Osteoblast (primary cell): ENCODE measurements around the gene ATP5F1E. TPM values are rescaled to one million over a fixed set of nuclear protein-coding genes. Genes with fewer than 3 reads are reported as not detected.

Experiments
- DNase-seq: peaks from one replicate; pipeline ENCODE4 v3.0.0; 2011; ENCODE audit warnings: low spot score, mixed read lengths; ENCODE audit not compliant: insufficient read length; ENCODE audit errors: missing footprints
- H2AFZ ChIP-seq: 2 replicates; pipeline ENCODE4 v1.6.0; 2011; ENCODE audit warnings: mild to moderate bottlenecking, low read length
- H3K27ac ChIP-seq: 2 replicates; pipeline ENCODE4 v1.5.1; 2011; ENCODE audit warnings: mild to moderate bottlenecking, low read depth, low read length, moderate library complexity
- H3K27me3 ChIP-seq: 2 replicates; pipeline ENCODE4 v1.6.0; 2012; ENCODE audit warnings: mild to moderate bottlenecking, control low read depth, inconsistent platforms, low read length, moderate library complexity; ENCODE audit not compliant: insufficient read depth
- H3K36me3 ChIP-seq: 2 replicates; pipeline ENCODE4 v1.5.1; 2011; ENCODE audit warnings: mild to moderate bottlenecking, low read length, control low read depth, moderate library complexity; ENCODE audit not compliant: insufficient read depth
- H3K4me1 ChIP-seq: 2 replicates; pipeline ENCODE4 v1.5.1; 2011; ENCODE audit warnings: mild to moderate bottlenecking, low read length, control low read depth, moderate library complexity; ENCODE audit not compliant: insufficient read depth
- H3K4me2 ChIP-seq: 2 replicates; pipeline ENCODE4 v1.6.0; 2011; ENCODE audit warnings: mild to moderate bottlenecking, low read length; ENCODE audit not compliant: insufficient read depth
- H3K4me3 ChIP-seq: fragments of 200-600 bp; sonication (generic); 3 replicates; pipeline ENCODE4 v1.5.1; 2012; ENCODE audit warnings: mild to moderate bottlenecking, low read length, inconsistent platforms; ENCODE audit not compliant: insufficient read depth
- H3K79me2 ChIP-seq: 2 replicates; pipeline ENCODE4 v1.6.0; 2012; ENCODE audit warnings: mild to moderate bottlenecking, low read length, control low read depth, inconsistent platforms; ENCODE audit not compliant: insufficient read depth
- H3K9me3 ChIP-seq: 2 replicates; pipeline ENCODE4 v1.5.1; 2011; ENCODE audit warnings: low read depth, low read length, control low read depth
- H4K20me1 ChIP-seq: 2 replicates; pipeline ENCODE4 v1.6.0; 2012; ENCODE audit warnings: mild to moderate bottlenecking, low read length, control low read depth; ENCODE audit not compliant: insufficient read depth
- total RNA-seq: library from RNA; depleted of rRNA; stranded (reverse); fragments of >200 nt; gene quantifications from 2 replicates; pipeline ENCODE4 v1.2.3, GENCODE V29; 2012
- TF ChIP-seq, protein P1 (sequence below): IDR thresholded peaks from 2 replicates; pipeline ENCODE4 v1.5.1; 2011; ENCODE audit warnings: mild to moderate bottlenecking, low read depth, low read length, moderate library complexity; ENCODE audit errors: extremely low read depth

ATP5F1E gene
- total RNA-seq, 1 donor, result 19.5 TPM

- peak overlapping the region; percentile 92 for H3K4me2 ChIP-seq
- peaks cover 24% of the 10 kb centered on the region for H4K20me1 ChIP-seq
- no peak overlapping the region for H2AFZ ChIP-seq
- TF ChIP-seq, protein P1, sequence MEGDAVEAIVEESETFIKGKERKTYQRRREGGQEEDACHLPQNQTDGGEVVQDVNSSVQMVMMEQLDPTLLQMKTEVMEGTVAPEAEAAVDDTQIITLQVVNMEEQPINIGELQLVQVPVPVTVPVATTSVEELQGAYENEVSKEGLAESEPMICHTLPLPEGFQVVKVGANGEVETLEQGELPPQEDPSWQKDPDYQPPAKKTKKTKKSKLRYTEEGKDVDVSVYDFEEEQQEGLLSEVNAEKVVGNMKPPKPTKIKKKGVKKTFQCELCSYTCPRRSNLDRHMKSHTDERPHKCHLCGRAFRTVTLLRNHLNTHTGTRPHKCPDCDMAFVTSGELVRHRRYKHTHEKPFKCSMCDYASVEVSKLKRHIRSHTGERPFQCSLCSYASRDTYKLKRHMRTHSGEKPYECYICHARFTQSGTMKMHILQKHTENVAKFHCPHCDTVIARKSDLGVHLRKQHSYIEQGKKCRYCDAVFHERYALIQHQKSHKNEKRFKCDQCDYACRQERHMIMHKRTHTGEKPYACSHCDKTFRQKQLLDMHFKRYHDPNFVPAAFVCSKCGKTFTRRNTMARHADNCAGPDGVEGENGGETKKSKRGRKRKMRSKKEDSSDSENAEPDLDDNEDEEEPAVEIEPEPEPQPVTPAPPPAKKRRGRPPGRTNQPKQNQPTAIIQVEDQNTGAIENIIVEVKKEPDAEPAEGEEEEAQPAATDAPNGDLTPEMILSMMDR, result no peak
- H3K4me3 ChIP-seq, result peak overlapping the region; percentile 90
- peak; percentile 91 for DNase-seq
- peaks cover 40% of the 10 kb centered on the region for H3K36me3 ChIP-seq
- H3K4me1 ChIP-seq, result peaks cover 21% of the 10 kb centered on the region
- peaks cover 57% of the 10 kb centered on the region for H3K79me2 ChIP-seq
- H3K27ac ChIP-seq, result peak overlapping the region; percentile 78
- no peaks in the 10 kb centered on the region for H3K9me3 ChIP-seq
- no peaks in the 10 kb centered on the region for H3K27me3 ChIP-seq
Observed at GRCh38 chr20:59004763-59005522, 27.2 kb downstream of the ATP5F1E start.

- Histone ChIP-seq H3K4me2 (no peak overlapping the region), H3K9me3 (no peaks in the 10 kb centered on the region), H3K27me3 (no peaks in the 10 kb centered on the region), H2AFZ (no peak overlapping the region), H3K4me1 (peaks cover 21% of the 10 kb centered on the region), H4K20me1 (peaks cover 24% of the 10 kb centered on the region), H3K36me3 (peaks cover 40% of the 10 kb centered on the region), H3K79me2 (peaks cover 57% of the 10 kb centered on the region), H3K27ac (no peak overlapping the region), H3K4me3 (no peak overlapping the region)
- TF ChIP-seq, protein P1, result no peak
- DNase-seq, result peak; percentile 59
Observed at GRCh38 chr20:59004493-59004762, 27.7 kb downstream of the ATP5F1E start.

- peaks cover 24% of the 10 kb centered on the region for H4K20me1 ChIP-seq
- no peaks in the 10 kb centered on the region for H3K9me3 ChIP-seq
- H2AFZ ChIP-seq, result no peak overlapping the region
- no peak overlapping the region for H3K4me2 ChIP-seq
- H3K79me2 ChIP-seq, result peaks cover 57% of the 10 kb centered on the region
- peak; percentile 77 for DNase-seq
- no peak overlapping the region for H3K27ac ChIP-seq
- peaks cover 21% of the 10 kb centered on the region for H3K4me1 ChIP-seq
- H3K4me3 ChIP-seq, result no peak overlapping the region
- H3K27me3 ChIP-seq, result no peaks in the 10 kb centered on the region
- H3K36me3 ChIP-seq, result peaks cover 45% of the 10 kb centered on the region
- TF ChIP-seq, protein P1, result no peak
Observed at GRCh38 chr20:59003836-59004492, 28.2 kb downstream of the ATP5F1E start.

GRCh38 chr20:59002874-59003399 lies 29.2 kb downstream of the ATP5F1E start:
- Histone ChIP-seq H3K9me3 (no peaks in the 10 kb centered on the region), H3K36me3 (peaks cover 55% of the 10 kb centered on the region), H3K79me2 (peaks cover 57% of the 10 kb centered on the region), H3K4me1 (peaks cover 21% of the 10 kb centered on the region), H3K27ac (no peak overlapping the region), H3K4me3 (no peak overlapping the region), H2AFZ (no peak overlapping the region), H4K20me1 (peaks cover 24% of the 10 kb centered on the region), H3K4me2 (no peak overlapping the region), H3K27me3 (no peaks in the 10 kb centered on the region)
- no peak for DNase-seq
- TF ChIP-seq, protein P1, result no peak
